Stimulated activated naive B cell treated with anti-CD40 and anti-IgM and Interleukin-4, amounts not matched to agents 10 μg/mL and 1 μg/mL and 100 μg/mL, for 72 hours (primary cell): ENCODE data around the gene FREM2.

Experiments used
- ATAC-seq, 2 donors: fragments of 150-1000 bp; cut with Tn5 transposase; replicated peaks; 2 replicates each; pipeline ENCODE4 v1.10.0; 2021; ENCODE audit warnings: moderate library complexity in 1 of 2
- DNase-seq: peaks from one replicate; pipeline ENCODE4 v3.0.0; 2021
- H3K27ac Mint-ChIP-seq: one replicate; pipeline ENCODE4 v1.8.0; 2022; ENCODE audit warnings: mild to moderate bottlenecking, mixed read lengths
- H3K27me3 Mint-ChIP-seq, 2 donors: one replicate each; pipeline ENCODE4 v1.8.0; 2022; ENCODE audit warnings: mixed read lengths in 2 of 2
- H3K36me3 Mint-ChIP-seq, 2 donors: one replicate each; pipeline ENCODE4 v1.8.0; 2022; ENCODE audit warnings: mixed read lengths in 2 of 2, mild to moderate bottlenecking in 1 of 2
- H3K4me1 Mint-ChIP-seq, 2 donors: one replicate each; pipeline ENCODE4 v1.8.0; 2022; ENCODE audit warnings: mixed read lengths in 2 of 2, mild to moderate bottlenecking in 1 of 2
- H3K4me3 Mint-ChIP-seq, 2 donors: one replicate each; pipeline ENCODE4 v1.8.0; 2022; ENCODE audit warnings: mild to moderate bottlenecking in 2 of 2, mixed read lengths in 2 of 2, moderate library complexity in 1 of 2
- H3K9me3 Mint-ChIP-seq, 2 donors: one replicate each; pipeline ENCODE4 v1.8.0; 2022; ENCODE audit warnings: mixed read lengths in 2 of 2, mild to moderate bottlenecking in 1 of 2

FREM2 gene

DNA sequence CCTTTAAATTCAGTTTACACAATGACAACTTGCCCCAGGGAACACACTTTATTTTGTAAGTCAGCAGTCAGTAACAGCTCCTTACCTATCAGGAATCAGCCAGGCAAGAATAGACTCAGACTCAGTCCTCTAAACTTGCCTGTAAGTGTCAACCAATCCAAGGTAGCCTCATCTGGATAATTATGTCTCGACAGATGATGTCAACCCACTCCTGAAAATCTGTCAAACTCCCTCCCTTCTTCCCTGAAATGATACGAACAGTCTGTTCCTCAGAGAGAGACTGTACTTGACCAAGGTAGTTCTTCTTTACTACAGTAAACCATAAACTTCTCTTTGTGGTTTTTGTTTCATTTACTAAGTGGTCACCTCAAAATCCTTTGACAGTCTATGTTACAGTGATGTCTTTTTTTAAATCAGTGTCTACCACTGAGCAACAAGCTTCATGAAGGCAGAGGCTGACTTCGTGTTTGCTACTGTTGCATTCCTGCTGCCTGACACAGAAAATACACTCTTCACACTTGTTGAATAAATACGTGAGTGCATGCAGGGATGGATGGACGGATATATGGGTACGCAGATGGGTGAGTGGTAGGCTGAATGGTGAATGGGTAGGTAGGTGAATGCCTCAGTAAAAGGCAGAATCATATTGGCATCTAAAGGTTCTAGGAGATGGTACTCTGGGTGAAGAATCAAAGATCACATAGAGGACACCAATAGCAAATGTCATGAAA, 17.5 kb upstream of the FREM2 start:
- ATAC-seq, result no peak
- H3K4me3 Mint-ChIP-seq, result no peak overlapping the region
- no peaks in the 10 kb centered on the region for H3K4me1 Mint-ChIP-seq
- H3K9me3 Mint-ChIP-seq, result no peaks in the 10 kb centered on the region
- no peak for DNase-seq
- no peaks in the 10 kb centered on the region for H3K36me3 Mint-ChIP-seq
- H3K27me3 Mint-ChIP-seq, result peaks cover 0 to under 1% of the 10 kb centered on the region in 2 donors
- no peak overlapping the region for H3K27ac Mint-ChIP-seq

DNA sequence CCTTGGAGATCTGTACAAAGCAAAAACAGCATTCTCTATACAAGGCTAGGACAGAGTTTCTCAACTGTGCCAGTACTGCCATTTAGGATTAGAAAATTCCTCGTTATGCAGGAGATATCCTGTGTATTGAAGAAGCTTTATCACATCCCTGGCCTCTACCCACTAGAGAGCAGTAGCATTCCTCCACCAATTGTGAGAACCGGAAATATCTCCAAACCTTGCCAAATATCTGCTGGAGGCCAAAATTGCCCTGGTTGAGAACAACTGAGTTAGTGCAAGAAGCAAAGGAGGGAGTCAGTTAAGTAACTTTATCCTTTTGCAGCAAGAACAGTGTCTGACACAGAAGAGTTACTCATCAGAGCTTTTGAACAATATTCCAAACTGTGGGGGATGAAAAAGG, 16.2 kb upstream of the FREM2 start:
- Mint-ChIP-seq H3K27me3 (no peaks in the 10 kb centered on the region), H3K27ac (no peak overlapping the region), H3K9me3 (no peaks in the 10 kb centered on the region), H3K4me1 (no peaks in the 10 kb centered on the region), H3K36me3 (no peaks in the 10 kb centered on the region), H3K4me3 (no peak overlapping the region)
- ATAC-seq (no peak), DNase-seq (no peak)

DNA sequence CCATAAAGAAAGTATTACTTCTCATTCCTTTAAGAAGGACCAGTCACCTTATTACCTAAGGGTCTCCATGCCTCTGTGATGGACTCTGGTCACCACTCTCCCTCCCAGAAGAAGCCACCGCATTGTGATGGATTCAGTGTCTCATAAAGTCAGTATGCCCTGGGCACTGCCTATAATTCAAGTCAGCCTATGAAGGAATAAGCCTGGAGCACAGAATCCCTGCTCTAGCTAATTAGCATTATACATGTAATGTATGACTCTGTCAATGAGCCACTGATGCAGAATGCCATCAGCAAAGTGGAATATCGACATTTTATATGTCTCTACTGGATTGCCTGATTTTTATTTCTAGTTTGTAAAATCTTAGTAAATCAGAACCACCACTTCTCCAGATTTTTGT, 14.9 kb upstream of the FREM2 start:
- Mint-ChIP-seq H3K27ac (no peak overlapping the region), H3K36me3 (no peaks in the 10 kb centered on the region), H3K4me1 (no peaks in the 10 kb centered on the region), H3K9me3 (no peaks in the 10 kb centered on the region), H3K27me3 (no peaks in the 10 kb centered on the region), H3K4me3 (no peak overlapping the region)
- DNase-seq (no peak), ATAC-seq (no peak)

DNA sequence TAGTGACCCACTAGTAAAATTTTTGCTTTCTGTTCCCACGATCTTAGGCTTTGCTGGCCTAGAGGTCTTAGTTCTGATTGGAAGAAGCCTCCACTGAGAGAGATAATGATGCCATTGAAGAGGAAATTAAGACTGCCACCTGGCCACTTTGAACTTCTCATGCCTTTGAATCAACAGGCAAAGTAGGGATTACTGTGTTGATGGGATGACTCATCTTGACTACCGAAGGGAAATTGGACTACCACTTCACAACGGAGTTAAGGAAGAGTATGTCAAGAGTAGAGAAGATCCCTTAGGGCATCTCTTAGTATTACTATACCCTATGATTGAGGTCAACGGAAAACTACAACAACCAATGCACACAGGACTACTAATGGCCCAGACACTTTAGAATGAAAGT, 12.7 kb upstream of the FREM2 start:
- H3K27ac Mint-ChIP-seq, result no peak overlapping the region
- no peaks in the 10 kb centered on the region for H3K36me3 Mint-ChIP-seq
- no peaks in the 10 kb centered on the region for H3K4me1 Mint-ChIP-seq
- peaks cover 6 to 8% of the 10 kb centered on the region in 2 donors for H3K27me3 Mint-ChIP-seq
- no peak for ATAC-seq
- H3K4me3 Mint-ChIP-seq, result no peak overlapping the region
- H3K9me3 Mint-ChIP-seq, result no peaks in the 10 kb centered on the region
- no peak for DNase-seq

DNA sequence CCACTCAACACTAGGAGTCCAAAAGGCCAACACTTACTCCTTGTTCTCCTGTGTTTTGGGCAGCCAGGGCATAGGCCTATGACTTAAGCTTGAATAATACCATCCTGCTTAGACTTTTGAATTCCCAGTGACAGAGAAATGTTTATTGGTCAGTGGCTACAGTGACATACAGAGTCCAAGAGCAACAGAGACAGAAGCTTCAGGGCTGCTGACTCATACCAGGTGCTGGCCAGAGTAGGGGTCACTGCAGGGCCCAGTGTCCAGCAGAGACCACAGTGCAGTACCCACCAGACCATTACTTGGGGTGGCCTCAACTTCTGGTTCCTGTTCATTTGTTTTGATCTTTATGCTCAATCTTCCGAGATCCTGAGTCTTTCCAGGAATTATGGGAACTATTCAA, 6.0 kb upstream of the FREM2 start:
- Mint-ChIP-seq H3K4me1 (peaks cover 0 to 2% of the 10 kb centered on the region in 2 donors), H3K27me3 (peaks cover 13 to 20% of the 10 kb centered on the region in 2 donors)
- ATAC-seq, result no peak

DNA sequence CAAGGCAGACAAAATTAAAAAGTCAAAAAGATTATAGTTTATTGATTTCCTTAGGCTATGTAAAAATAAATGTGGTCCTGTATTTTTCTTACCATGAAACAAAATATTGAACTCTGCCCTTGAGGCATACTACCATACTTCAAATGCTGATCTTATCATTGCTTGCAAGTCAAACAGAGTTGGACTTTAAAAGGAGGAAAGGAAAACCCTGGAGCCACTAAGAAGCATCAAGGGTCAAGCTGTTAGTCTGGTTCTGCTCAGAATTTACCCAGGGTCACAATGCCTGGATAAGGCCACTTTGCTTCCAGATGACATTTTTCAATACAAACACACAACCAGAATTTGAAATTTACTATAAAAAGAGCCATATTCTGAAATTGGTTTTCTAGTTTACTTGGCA, 2.2 kb upstream of the FREM2 start:
- no peak for DNase-seq
- Mint-ChIP-seq H3K4me1 (peaks cover 5 to 13% of the 10 kb centered on the region in 2 donors), H3K27me3 (peaks cover 21 to 45% of the 10 kb centered on the region in 2 donors), H3K27ac (no peak overlapping the region), H3K9me3 (no peaks in the 10 kb centered on the region), H3K36me3 (no peaks in the 10 kb centered on the region), H3K4me3 (no peak overlapping the region)
- no peak for ATAC-seq

More for the DNA sequence above, 6.0 kb upstream of the FREM2 start:
- Mint-ChIP-seq H3K36me3 (no peaks in the 10 kb centered on the region), H3K9me3 (no peaks in the 10 kb centered on the region), H3K27ac (no peak overlapping the region), H3K4me3 (no peak overlapping the region)
- DNase-seq, result no peak

DNA sequence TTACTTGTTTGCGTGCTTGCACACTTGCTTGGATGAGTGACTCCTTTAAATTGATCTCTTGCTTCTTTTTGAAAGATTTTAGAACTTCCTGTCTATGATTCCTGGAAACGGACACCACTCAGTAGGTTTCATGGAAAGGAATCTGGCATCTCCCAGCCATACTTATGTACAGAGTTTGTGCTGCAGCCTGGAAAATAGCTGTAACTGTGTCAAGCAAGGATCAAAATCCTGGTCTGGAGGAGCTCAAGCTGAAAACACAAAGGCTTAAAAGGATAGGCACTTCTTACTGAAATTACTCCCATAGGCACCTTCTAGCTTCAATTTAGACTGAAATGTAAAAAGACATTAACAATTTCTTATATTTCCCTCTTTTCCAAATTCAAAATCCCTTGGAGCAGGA, 1.4 kb upstream of the FREM2 start:
- ATAC-seq (no peak), DNase-seq (no peak)
- Mint-ChIP-seq H3K27ac (no peak overlapping the region), H3K36me3 (no peaks in the 10 kb centered on the region), H3K4me3 (no peak overlapping the region), H3K27me3 (peaks cover 21 to 45% of the 10 kb centered on the region in 2 donors), H3K4me1 (peaks cover 5 to 13% of the 10 kb centered on the region in 2 donors), H3K9me3 (no peaks in the 10 kb centered on the region)

DNA sequence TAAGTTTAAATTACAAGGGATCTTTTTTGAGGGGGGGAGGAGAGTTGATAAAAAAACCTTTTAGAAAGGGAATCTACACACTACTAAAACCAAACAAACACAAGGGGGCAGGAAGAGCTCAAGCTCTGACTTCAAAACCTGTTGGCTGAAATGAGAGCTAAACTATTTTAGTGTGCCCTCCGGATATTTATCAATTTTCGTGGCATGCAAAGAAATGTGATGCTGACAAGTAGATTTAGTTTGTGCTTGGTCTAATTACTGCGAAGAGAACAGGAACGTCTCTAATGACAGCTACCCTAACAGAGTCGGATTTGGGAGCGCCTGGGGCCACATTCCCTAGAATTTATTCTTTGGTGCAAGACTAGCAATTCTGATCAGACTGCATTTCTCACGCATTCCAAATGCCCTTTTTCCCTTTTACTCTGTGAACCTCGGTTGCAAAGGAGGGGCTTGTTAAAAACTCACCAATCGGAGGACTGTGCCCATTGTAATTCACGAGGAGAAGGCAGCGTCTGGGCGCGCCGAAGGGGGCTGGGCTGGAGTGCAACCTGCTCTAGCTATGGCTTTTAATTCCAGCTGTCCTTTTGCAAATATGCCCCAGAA, 802 bp upstream of the FREM2 start:
- no peaks in the 10 kb centered on the region for H3K9me3 Mint-ChIP-seq
- no peak overlapping the region for H3K27ac Mint-ChIP-seq
- H3K27me3 Mint-ChIP-seq, result peaks cover 21 to 45% of the 10 kb centered on the region in 2 donors
- ATAC-seq (no peak), DNase-seq (no peak)
- no peaks in the 10 kb centered on the region for H3K36me3 Mint-ChIP-seq
- H3K4me1 Mint-ChIP-seq, result peaks cover 5 to 13% of the 10 kb centered on the region in 2 donors
- H3K4me3 Mint-ChIP-seq, result no peak overlapping the region

DNA sequence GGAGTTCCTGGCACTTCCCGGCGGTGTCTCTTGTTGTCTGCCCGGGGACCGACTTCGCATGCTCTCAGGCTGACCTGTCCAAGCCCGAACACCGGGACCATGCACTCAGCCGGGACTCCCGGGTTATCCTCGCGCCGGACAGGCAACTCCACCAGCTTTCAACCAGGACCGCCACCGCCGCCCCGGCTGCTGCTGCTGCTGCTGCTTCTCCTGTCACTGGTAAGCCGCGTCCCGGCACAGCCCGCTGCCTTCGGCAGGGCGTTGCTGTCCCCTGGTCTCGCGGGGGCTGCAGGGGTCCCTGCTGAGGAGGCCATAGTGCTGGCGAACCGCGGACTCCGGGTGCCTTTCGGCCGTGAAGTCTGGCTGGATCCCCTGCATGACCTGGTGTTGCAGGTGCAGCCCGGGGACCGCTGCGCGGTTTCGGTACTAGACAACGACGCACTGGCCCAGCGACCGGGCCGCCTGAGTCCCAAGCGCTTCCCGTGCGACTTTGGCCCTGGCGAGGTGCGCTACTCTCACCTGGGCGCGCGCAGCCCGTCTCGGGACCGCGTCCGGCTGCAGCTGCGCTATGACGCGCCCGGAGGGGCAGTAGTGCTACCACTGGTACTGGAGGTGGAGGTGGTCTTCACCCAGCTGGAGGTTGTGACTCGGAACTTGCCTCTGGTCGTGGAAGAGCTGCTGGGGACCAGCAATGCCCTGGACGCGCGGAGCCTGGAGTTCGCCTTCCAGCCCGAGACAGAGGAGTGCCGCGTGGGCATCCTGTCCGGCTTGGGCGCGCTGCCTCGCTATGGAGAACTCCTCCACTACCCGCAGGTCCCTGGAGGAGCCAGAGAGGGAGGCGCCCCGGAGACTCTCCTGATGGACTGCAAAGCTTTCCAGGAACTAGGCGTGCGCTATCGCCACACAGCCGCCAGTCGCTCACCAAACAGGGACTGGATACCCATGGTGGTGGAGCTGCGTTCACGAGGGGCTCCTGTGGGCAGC, 661 bp downstream of the FREM2 start:
- no peak overlapping the region for H3K4me3 Mint-ChIP-seq
- ATAC-seq, result no peak
- peaks cover 5 to 13% of the 10 kb centered on the region in 2 donors for H3K4me1 Mint-ChIP-seq
- H3K27me3 Mint-ChIP-seq, result peaks cover 21 to 45% of the 10 kb centered on the region in 2 donors
- no peaks in the 10 kb centered on the region for H3K36me3 Mint-ChIP-seq
- no peak for DNase-seq
- no peaks in the 10 kb centered on the region for H3K9me3 Mint-ChIP-seq
- no peak overlapping the region for H3K27ac Mint-ChIP-seq

DNA sequence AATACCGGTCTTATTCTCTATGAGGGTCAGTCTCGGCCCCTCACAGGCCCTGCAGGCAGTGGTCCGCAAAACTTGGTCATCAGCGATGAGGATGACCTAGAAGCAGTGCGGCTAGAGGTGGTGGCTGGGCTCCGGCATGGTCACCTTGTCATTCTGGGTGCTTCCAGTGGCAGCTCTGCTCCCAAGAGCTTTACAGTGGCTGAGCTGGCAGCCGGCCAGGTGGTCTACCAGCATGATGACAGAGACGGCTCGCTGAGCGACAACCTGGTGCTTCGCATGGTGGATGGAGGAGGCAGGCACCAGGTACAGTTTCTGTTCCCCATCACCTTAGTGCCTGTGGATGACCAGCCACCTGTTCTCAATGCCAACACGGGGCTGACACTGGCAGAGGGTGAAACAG, 1.8 kb downstream of the FREM2 start:
- Mint-ChIP-seq H3K27me3 (peaks cover 17 to 45% of the 10 kb centered on the region in 2 donors), H3K4me3 (no peak overlapping the region), H3K4me1 (peaks cover 5 to 13% of the 10 kb centered on the region in 2 donors), H3K9me3 (no peaks in the 10 kb centered on the region), H3K36me3 (no peaks in the 10 kb centered on the region), H3K27ac (no peak overlapping the region)
- no peak for DNase-seq
- no peak for ATAC-seq

DNA sequence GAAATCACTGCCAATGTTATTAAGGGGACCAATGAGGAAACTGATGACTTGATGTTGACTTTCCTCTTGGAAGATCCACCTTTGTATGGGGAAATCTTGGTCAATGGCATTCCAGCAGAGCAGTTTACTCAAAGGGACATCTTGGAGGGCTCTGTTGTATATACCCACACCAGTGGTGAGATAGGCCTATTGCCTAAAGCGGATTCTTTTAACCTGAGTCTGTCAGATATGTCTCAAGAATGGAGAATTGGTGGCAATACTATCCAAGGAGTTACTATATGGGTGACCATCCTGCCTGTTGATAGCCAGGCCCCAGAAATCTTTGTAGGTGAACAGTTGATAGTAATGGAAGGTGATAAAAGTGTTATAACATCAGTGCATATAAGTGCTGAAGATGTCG, 3.4 kb downstream of the FREM2 start:
- ATAC-seq (no peak), DNase-seq (no peak)
- Mint-ChIP-seq H3K4me1 (peaks cover 5 to 13% of the 10 kb centered on the region in 2 donors), H3K36me3 (no peaks in the 10 kb centered on the region), H3K9me3 (no peaks in the 10 kb centered on the region), H3K27ac (no peak overlapping the region), H3K27me3 (peaks cover 17 to 40% of the 10 kb centered on the region in 2 donors), H3K4me3 (no peak overlapping the region)

DNA sequence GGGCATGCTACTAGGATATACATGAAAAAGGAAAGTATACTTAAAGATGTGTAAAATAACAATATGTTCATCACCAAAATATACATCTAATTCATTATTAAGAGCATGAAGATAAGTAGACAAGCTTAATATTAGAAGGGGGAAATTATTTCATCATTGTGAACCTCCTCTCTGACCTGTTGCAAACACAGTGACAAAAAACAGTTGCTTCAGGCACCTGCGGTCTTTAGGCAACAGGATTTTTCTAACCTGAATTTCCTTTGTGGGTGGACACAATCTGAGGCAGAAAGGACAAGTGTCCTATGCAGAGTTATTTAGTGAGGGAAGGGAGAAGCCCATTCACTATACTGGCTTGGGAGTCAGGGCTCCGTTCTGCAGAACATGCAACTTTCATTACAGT, 6.3 kb downstream of the FREM2 start:
- Mint-ChIP-seq H3K4me1 (no peaks in the 10 kb centered on the region), H3K27ac (no peak overlapping the region)
- DNase-seq, result no peak

DNA sequence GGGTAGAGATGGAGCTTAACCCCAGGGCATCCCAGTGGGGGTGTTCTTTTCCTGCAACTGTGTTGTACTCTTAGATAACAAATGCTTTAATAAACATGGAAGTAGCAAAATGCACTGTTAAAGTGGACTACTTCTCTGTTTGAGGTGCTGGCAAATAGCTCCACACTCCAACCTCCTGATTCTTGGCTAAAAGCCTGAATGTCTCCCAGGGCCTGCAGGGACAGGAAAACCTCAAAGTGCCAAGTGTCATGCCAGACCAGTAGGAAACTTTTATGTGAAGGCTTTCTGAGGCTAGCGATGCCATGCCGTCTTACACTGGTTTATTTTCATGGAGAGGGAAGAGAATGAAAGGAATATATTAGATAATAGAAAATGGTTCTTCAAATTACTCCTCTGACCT, 6.8 kb downstream of the FREM2 start:
- Mint-ChIP-seq H3K27me3 (peaks cover 0 to 6% of the 10 kb centered on the region in 2 donors), H3K9me3 (peaks cover 0 to 2% of the 10 kb centered on the region in 2 donors), H3K4me1 (no peaks in the 10 kb centered on the region), H3K4me3 (no peak overlapping the region), H3K27ac (no peak overlapping the region), H3K36me3 (no peaks in the 10 kb centered on the region)
- no peak for ATAC-seq
- DNase-seq, result no peak

More for the DNA sequence above, 6.3 kb downstream of the FREM2 start:
- Mint-ChIP-seq H3K9me3 (peaks cover 0 to 2% of the 10 kb centered on the region in 2 donors), H3K4me3 (no peak overlapping the region), H3K36me3 (no peaks in the 10 kb centered on the region), H3K27me3 (peaks cover 0 to 10% of the 10 kb centered on the region in 2 donors)
- no peak for ATAC-seq

DNA sequence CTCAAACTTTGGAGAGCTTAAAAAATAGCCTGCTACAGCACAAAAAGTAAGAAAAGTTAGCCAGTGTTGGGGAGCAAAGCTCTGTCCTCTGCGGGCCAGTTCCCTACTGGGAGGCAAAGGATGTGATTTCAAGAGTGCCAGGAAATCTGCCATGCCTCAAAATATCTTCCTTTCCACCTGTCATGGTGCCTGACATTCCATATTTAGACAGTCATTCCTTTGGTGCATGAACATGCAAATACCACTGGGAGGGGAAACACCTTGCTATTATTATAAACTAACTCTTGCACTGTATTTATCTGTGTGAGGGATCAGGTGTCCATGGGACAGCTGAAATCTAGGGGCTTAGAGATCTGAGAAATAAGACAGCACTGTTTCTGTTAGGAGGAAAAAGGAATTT, 10.3 kb downstream of the FREM2 start:
- DNase-seq, result no peak
- Mint-ChIP-seq H3K9me3 (peaks cover 0 to 2% of the 10 kb centered on the region in 2 donors), H3K27me3 (no peaks in the 10 kb centered on the region), H3K4me1 (no peaks in the 10 kb centered on the region), H3K4me3 (no peak overlapping the region), H3K36me3 (no peaks in the 10 kb centered on the region), H3K27ac (no peak overlapping the region)
- no peak for ATAC-seq
